ENCODE measurements around the gene BRPF1. TPM values are rescaled to one million over a fixed set of nuclear protein-coding genes. Genes with fewer than 3 reads are reported as not detected.

The BRPF1 gene
- total RNA-seq, 1 donor from 2014 or later = 30.6 TPM

GRCh38 chr3:9732080-9732739 is 675 bp downstream of the BRPF1 start:
- Mint-ChIP-seq H3K4me3 (ENCODE audit: unreplicated experiment) (peak overlapping the region; percentile 95), H3K36me3 (ENCODE audit: unreplicated experiment) (no peaks in the 10 kb centered on the region), H3K27ac (ENCODE audit: unreplicated experiment) (peak overlapping the region; percentile 69), H3K9me3 (ENCODE audit: unreplicated experiment) (peaks cover 14% of the 10 kb centered on the region), H3K27me3 (ENCODE audit: unreplicated experiment) (peaks cover 12% of the 10 kb centered on the region), H3K4me1 (ENCODE audit: low read depth, unreplicated experiment) (peaks cover 16% of the 10 kb centered on the region)
- peak; percentile 47 for DNase-seq
- no peak for TF ChIP-seq CTCF (IDR thresholded peaks at IDR 0.05; ENCODE audit: partially characterized antibody, unreplicated experiment)

GRCh38 chr3:9732740-9733115 is 1.2 kb downstream of the BRPF1 start:
- Mint-ChIP-seq H3K4me1 (ENCODE audit: low read depth, unreplicated experiment) (peaks cover 16% of the 10 kb centered on the region), H3K27me3 (ENCODE audit: unreplicated experiment) (peaks cover 12% of the 10 kb centered on the region), H3K9me3 (ENCODE audit: unreplicated experiment) (peaks cover 14% of the 10 kb centered on the region), H3K4me3 (ENCODE audit: unreplicated experiment) (peak overlapping the region; percentile 95), H3K27ac (ENCODE audit: unreplicated experiment) (peak overlapping the region; percentile 69), H3K36me3 (ENCODE audit: unreplicated experiment) (no peaks in the 10 kb centered on the region)
- no peak for TF ChIP-seq CTCF (IDR thresholded peaks at IDR 0.05; ENCODE audit: partially characterized antibody, unreplicated experiment)
- no peak for DNase-seq

GRCh38 chr3:9736831-9737230 is 5.3 kb downstream of the BRPF1 start:
- H3K27ac Mint-ChIP-seq (ENCODE audit: unreplicated experiment) = no peak overlapping the region
- peaks cover 10% of the 10 kb centered on the region for H3K27me3 Mint-ChIP-seq (ENCODE audit: unreplicated experiment)
- H3K36me3 Mint-ChIP-seq (ENCODE audit: unreplicated experiment) = peaks cover 5% of the 10 kb centered on the region
- DNase-seq = no peak
- no peak overlapping the region for H3K4me3 Mint-ChIP-seq (ENCODE audit: unreplicated experiment)
- no peak for TF ChIP-seq CTCF (IDR thresholded peaks at IDR 0.05; ENCODE audit: partially characterized antibody, unreplicated experiment)
- peaks cover 14% of the 10 kb centered on the region for H3K4me1 Mint-ChIP-seq (ENCODE audit: low read depth, unreplicated experiment)
- H3K9me3 Mint-ChIP-seq (ENCODE audit: unreplicated experiment) = peaks cover 3% of the 10 kb centered on the region

GRCh38 chr3:9739181-9739580 is 7.6 kb downstream of the BRPF1 start:
- Mint-ChIP-seq H3K4me3 (ENCODE audit: unreplicated experiment) (no peak overlapping the region), H3K27ac (ENCODE audit: unreplicated experiment) (no peak overlapping the region), H3K9me3 (ENCODE audit: unreplicated experiment) (no peaks in the 10 kb centered on the region), H3K27me3 (ENCODE audit: unreplicated experiment) (peaks cover 4% of the 10 kb centered on the region), H3K36me3 (ENCODE audit: unreplicated experiment) (peaks cover 5% of the 10 kb centered on the region), H3K4me1 (ENCODE audit: low read depth, unreplicated experiment) (no peaks in the 10 kb centered on the region)
- TF ChIP-seq CTCF (IDR thresholded peaks at IDR 0.05; ENCODE audit: partially characterized antibody, unreplicated experiment) = no peak
- no peak for DNase-seq

GRCh38 chr3:9742560-9742959 is 11.0 kb downstream of the BRPF1 start:
- TF ChIP-seq CTCF (IDR thresholded peaks at IDR 0.05; ENCODE audit: partially characterized antibody, unreplicated experiment) = no peak
- Mint-ChIP-seq H3K27ac (ENCODE audit: unreplicated experiment) (no peak overlapping the region), H3K4me1 (ENCODE audit: low read depth, unreplicated experiment) (no peaks in the 10 kb centered on the region), H3K27me3 (ENCODE audit: unreplicated experiment) (peaks cover 2% of the 10 kb centered on the region), H3K36me3 (ENCODE audit: unreplicated experiment) (peaks cover 5% of the 10 kb centered on the region), H3K4me3 (ENCODE audit: unreplicated experiment) (no peak overlapping the region), H3K9me3 (ENCODE audit: unreplicated experiment) (no peaks in the 10 kb centered on the region)
- no peak for DNase-seq

Measured in glutamatergic neuron (in vitro differentiated cells).